ENCODE data around the gene UFSP2.

DNA sequence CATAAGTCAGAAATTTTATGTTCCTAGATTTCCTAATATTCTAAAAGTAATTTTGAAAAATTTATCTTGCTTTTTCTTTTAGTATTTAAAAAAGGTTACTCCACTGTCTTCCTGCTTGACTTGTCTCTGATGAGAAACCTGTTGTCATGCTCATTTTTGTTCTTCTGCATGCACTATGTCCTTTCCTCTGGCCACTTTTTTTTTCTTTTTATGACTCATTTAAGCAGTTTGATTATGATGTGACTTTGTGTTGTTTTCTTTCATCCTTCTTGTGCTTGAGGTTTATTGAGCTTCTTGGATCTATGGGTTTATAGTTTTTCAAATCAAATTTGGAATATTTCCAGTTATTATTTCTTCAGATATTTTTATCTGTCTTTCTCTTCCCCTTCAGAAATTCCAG lies 12.0 kb upstream of the UFSP2 start:
- TF ChIP-seq, protein P1, sequence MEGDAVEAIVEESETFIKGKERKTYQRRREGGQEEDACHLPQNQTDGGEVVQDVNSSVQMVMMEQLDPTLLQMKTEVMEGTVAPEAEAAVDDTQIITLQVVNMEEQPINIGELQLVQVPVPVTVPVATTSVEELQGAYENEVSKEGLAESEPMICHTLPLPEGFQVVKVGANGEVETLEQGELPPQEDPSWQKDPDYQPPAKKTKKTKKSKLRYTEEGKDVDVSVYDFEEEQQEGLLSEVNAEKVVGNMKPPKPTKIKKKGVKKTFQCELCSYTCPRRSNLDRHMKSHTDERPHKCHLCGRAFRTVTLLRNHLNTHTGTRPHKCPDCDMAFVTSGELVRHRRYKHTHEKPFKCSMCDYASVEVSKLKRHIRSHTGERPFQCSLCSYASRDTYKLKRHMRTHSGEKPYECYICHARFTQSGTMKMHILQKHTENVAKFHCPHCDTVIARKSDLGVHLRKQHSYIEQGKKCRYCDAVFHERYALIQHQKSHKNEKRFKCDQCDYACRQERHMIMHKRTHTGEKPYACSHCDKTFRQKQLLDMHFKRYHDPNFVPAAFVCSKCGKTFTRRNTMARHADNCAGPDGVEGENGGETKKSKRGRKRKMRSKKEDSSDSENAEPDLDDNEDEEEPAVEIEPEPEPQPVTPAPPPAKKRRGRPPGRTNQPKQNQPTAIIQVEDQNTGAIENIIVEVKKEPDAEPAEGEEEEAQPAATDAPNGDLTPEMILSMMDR (IDR thresholded peaks at IDR 0.05), result no peak
- no peak for TF ChIP-seq POLR2A (IDR thresholded peaks at IDR 0.05)

Measured in right lobe of liver (tissue), 4 donors.